Caki2 (cell line): ENCODE data around the gene CD300C. TPM values are rescaled to one million over a fixed set of nuclear protein-coding genes. Genes with fewer than 3 reads are reported as not detected.
"Not testable (repeated sequence)": the region's sequence is repeated elsewhere in the genome, so short reads cannot be mapped to it uniquely, and the experiment has no call there.

Source experiments
- DNase-seq: peaks from one replicate; pipeline ENCODE4 v3.0.0-alpha.2; 2015; ENCODE audit warnings: low read depth
- in situ Hi-C: cut with HindIII; loops from 2 replicates; pipeline ENCODE4 v1.10.0; 2016; ENCODE audit warnings: low sequenced_read_pairs, low pct_unique_long_range_greater_than_20kb, mixed read lengths
- total RNA-seq: library from RNA; depleted of rRNA; stranded (reverse); fragments of >200 nt; shearing (Covaris generic); gene quantifications from 2 replicates; pipeline ENCODE4 v1.2.3, GENCODE V29; 2014; ENCODE audit warnings: low replicate concordance

Gene CD300C
- total RNA-seq, 1 experiment from 2014 or later: not detected

DNA sequence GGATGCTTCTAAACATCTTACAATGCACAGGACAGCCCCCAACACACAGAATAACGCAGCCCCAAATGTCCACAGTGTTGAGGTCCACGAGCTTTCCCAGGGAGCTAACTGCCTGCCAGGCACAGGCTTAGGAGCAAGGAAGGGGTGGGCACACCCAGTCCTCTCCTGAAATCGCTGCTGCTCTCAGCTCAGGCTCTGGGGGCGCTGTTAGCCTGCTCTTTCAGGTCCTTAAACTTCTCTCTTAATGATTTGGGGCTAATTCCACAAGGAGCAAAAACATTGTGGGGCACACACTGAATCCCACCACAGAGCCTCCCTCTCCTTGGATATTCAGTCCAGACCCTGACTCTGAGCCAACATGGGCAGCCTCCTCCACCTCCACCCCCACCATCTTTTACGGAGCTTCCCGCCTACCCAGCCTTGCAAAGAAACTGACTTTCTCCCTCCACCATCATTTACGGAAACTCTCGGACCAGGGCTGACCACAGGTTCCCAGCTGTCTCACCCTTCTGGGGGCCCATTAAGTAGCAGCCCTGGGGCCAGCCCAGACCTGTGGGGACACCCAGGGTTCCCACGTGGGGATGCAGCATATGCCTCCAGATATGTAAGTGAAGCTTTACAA, 20.3 kb upstream of the CD300C start:
- DNase-seq: peak; percentile 35
- in situ Hi-C loops: no loop called here

DNA sequence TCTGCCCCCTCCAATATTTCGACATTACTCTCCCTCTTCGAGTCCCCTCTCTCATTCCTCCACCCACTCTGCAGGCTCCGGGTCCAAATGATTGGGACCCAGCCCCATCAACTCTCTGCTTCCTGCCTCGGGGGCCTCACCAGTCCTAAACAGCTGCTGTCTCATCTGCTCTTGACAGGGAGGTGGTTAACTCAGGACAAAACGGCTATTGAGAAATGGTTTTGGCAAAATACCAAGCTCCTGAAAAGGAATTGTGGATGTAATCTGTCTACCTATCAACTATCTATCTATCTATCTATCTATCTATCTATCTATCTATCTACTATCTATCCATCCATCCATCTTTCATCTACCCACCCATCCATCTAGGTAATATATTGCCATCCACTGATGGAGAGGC, 19.2 kb upstream of the CD300C start:
- in situ Hi-C loops: no loop called here
- no peak for DNase-seq

DNA sequence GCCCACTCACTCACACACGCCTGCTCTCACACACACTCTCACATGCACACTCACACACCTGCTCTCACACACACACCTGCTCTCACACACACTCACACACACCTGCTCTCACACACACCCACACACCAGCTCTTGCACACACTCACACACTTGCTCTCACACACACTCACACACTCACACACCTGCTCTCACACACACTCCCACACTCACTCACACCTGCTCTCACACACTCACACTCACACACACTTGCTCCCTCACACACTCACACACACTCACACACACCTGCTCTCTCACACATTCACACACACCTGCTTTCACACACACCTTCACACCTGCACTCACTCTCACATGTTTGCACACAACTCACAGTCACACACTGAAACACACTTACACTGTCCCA, 17.4 kb upstream of the CD300C start:
- in situ Hi-C loops: no loop called here

DNA sequence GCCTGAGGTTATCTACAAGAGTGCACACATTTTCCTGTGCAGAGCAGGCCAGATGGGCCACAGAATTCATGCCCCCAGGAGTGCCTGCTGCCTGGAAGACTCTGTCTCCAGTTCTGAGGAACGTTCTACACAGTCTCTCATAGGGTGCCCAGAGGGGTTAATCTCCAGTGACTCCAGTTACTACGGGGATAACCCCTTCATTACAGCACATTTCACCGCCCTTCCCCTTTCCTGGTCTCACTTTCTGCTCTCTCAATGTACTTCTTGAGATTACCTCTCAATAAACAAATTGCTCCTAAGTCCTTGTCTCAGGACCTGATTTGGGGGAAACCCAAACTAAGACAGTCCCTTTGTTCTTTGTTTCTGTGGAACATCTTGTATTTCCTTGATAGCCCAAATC, 15.7 kb upstream of the CD300C start:
- in situ Hi-C loops: no loop called here
- no peak for DNase-seq

More for the DNA sequence above, 17.4 kb upstream of the CD300C start:
- no peak for DNase-seq

DNA sequence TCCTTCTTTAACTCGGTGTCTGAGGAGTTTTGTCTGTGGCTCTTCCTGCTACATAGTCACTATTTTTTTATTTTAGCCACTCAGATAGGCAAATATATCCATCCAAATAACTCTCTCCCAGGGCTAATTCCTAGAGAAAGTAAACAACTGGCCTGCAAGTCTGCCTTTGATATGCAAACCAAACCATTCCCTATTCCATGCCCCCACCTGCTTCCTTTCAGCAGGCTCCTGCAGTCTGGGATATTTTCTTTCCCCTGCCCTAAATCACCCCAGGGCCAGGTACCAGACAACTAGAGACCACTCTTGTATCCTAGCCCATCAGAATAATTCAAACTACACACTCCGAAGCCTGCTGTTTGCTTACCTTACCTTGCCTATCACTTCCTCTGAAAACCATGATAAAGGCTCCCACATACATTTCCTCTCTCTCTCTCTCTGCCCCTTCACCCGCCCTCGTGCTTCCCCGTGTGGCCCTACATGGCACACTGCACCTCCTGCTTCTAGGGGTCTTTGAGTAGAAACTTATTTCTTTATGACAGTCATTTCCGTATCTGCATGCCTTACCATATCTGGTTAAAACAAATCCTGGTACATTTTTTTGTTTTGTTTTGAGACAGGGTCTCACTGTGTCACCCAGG, 13.1 kb upstream of the CD300C start:
- in situ Hi-C loops: no loop called here

DNA sequence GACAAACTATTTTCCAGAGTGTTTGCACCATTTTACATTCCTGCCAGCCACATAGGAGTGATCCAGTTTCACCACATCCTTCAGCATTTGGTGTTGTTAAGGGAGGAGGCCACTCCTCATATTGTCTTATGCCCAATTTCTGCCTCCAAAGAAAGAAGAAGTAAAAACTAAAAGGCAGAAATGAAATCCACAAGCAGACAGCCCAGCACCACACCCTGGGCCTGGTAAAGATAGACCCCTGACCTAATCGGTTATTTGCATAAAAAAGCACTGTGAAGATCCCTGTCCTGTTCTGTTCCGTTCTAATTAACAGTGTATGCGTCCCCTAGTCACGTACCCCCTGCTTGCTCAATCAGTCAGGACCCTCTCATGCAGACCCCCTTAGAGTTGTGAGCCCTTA, 12.5 kb upstream of the CD300C start:
- in situ Hi-C loops, DNase-seq: not testable (repeated sequence)

More for the DNA sequence above, 13.1 kb upstream of the CD300C start:
- no peak for DNase-seq

DNA sequence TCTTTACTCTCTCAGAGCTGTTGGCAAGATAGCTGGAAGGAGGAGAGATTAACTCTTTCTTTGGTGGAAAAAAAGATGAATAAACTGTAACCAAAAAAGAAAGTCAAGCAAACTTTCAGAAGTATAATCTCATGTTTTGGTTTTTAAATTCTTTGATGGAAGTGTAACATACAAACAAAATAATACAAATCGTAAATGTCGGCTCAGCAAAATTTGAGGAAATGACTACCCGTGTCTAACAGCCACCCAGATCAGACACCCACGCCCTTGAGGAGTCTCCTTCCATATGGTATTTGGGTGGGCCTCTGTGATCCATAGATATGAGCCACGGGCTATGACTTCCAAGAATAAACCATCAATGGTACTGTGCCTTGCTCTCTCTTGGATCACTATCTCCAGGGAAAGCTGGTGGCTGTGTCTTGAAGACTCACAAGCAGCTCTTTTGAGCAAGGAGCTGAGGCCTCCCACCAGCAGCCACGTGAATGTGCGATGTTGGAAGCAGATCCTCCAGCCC, 9.6 kb upstream of the CD300C start:
- no peak for DNase-seq
- in situ Hi-C loops: no loop called here

DNA sequence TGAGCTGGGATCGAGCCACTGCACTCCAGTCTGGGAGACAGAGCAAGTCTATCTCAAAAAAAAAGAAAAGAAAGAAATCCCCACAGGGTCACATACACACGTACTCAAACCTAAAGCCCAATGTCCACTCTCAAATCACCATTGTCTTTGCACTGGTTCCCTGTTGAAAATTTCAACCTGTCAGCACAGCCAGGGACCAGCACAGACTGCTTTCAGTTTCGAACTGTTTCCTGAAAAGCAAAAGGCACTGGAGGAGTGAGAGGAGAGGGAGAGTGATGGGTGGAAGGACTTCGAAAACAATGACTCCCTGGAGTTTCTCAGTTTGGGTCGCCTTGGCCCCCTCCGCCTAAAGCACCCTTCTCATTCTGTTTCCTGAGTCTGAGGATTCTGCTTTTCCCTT, 9.0 kb upstream of the CD300C start:
- no peak for DNase-seq

DNA sequence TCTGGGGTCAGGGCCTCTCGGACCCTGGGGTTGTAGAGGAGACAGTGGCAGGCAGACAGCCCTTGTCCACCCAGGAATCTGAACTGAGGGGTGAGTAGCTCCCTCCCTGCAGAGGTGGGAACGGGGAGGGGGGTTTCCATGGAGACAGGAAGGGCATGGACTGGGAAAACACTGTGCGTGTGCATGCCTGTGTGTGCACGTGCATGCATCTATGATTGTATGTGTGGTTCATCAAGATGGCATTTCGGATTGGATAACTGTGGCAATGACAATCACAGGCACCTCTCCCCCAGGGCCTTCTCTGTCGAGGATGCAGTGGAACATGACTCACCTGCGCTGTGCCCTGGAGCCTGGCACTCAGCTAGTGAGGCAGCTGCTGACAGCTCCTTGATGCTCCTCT, 6.1 kb upstream of the CD300C start:
- DNase-seq: no peak
- in situ Hi-C loops: no loop called here

More for the DNA sequence above, 9.0 kb upstream of the CD300C start:
- in situ Hi-C loops: no loop called here

DNA sequence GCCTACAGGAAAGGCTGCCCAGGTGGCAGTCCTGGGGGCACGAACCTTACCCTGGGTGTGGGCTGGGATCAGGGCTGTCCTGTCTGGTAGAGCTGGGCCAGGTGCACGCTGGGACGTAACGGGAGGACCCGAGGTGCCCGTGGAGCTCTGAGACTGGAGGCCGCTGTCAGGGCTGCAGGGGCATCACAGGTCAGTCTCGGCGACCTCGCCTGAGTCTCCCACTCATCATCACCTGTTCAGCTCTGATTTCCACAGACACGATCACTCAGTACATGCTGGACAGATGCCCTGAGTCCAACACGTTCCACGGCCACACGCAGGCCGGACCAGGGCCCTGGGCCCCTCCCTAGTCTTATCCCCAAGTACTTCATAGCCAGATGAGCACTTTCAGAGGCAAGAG, 4.7 kb upstream of the CD300C start:
- DNase-seq: no peak
- in situ Hi-C loops: no loop called here

DNA sequence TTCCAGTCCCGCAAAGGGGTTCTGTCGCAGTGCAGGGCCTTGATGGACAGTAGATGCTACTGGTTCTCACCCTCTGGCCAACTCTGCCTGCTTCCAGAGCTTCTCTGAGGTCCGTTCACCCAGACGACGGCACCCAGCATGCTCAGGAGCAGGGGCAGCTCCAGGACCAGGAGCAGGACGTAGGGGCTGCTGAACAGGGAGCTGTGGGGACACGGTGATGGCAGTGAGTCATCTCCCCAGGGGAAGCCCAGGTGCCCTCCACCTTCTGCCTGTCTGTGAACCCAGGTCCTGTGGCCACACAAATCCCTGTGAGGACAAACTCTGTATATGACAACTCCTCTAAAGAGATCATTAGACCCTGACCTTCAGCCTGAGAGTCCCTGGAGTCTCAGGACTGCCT, 3.4 kb upstream of the CD300C start:
- in situ Hi-C loops: no loop called here
- no peak for DNase-seq

DNA sequence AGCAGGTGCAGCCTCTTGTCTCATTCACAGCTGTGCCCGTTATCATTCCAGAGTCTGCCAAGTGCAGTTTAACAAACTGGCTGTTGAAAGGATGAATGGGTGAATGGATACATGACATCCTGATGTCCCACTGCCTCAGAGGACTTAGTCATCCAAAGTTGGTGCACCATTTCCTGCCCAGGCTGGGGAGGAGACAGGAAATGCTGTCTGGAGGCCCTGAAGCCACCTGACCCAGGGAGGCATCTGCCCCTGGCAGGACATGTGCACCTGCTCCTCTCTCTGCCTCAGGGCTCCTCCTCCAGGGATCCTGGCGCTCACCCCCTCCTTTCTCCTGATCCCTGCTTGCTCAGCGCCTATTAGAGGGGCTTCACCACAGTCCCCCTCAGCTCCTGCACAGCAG, 1.8 kb upstream of the CD300C start:
- no peak for DNase-seq
- in situ Hi-C loops: no loop called here

DNA sequence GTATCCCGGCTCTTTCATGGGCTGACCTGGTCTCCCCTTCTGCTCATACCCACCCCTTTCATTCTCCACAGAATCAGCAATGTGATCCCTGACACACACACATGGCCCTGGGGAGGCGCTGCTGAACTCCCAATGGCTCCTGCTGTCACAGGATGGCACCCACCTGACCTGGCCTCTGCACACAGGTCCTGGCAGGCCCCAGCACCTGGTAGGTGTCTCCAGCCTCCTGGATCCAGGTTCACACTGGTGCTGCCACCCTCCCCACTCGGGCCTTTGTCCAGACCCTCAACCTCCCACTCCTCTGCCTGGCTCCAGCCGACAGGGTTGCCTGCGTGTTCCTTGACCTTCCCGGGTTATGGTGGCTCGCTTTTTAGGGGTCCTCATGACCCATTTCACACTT, 1.3 kb upstream of the CD300C start:
- in situ Hi-C loops: no loop called here
- no peak for DNase-seq

DNA sequence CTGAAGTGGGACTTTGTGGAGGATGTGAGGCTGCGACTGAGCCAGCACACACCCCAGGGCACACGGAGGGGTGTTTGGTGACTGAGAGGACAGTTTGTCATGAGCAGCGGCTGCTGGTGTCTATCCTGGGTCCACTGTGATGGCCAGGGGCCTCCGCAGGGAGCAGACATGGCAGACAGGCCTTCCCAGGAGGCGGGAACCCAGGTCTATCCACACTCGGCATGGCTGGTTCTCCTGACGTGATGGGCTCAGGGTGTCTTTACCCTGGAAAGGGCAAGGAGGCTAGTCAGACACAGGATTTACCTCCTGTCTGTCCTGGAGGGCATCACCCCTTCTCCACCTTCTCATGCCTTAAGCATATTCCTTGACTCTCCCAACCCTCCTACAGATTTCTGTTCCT, 671 bp upstream of the CD300C start:
- no peak for DNase-seq
- in situ Hi-C loops: no loop called here

DNA sequence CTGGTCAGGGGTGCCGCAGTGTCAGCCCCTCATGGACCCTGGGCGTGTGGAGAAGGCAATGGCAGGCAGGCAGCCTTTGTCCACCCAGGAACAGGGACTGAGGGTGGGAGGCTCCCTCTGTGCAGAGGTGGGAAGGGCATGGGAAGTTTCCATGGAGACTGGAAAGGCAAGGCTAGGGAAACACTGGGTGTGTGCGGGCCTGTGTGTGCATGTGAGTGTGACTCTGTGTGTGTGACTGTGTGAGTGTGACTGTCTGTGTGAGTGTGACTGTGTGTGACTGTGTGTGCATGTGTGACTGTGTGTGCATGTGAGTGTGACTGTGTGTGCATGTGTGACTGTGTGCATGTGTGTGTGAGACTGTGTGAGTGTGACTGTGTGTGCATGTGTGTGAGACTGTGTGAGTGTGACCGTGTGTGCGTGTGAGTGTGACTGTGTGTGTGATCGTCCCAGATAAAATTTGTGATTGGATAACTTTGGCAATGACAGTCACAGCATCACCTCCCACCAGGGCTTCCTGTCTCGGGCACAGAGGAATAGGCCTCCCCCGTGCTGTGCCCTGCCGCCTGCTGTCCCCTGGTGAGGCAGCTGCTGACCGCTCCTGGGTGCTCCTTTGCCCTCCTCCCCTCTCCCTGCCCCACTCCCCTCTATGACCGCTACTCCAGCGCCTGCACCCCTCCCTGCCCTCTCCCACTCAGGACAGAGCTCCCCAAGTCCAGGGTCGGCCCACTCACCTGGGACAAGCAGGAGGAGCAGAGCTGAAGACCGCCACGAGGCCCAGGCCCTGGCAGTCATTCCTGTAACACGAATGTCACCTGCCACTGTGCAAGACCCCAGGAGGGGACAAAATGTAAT, 698 bp downstream of the CD300C start:
- no peak for DNase-seq
- in situ Hi-C loops: no loop called here

DNA sequence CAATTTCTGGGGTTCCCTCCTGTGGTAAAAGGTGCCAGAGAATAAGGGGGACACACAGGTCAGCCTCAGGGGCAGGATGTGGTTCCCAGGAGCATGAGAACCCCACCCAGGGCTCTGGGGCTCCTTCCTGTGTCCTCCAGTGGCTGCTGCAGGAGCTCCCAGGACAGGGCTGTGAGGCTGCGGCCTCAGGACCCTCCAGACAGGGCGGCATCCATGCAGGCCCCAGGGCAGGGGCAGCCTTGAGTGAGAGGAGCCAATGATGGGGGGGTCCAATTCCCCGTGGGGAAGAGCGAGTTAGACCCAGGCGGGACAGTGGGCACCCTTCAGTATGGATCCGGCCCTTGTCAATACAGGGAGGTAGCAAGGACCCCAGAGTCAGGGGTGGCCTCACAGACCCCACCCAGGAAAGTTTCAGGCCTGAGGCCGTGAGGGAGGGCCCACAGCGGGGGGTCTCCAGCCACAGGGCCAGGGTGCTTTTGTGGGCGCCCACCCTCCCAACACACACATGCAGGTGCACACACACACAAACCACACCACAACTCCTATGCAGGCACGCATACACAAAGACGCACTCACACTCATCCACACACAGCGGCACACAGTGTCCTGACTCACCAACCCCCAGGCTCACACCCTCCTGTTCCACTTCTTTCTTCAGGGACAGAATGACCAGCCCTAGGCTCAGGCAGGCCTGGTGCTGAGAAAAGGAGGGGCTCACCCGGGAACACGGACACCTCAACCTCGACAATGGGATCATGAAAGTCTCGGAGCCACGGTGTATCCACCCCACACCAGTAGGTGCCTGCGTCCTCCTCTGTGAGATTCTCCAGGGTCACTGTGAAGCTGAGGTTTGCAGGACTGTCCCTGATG, 1.8 kb downstream of the CD300C start:
- in situ Hi-C loops: no loop called here
- DNase-seq: no peak

DNA sequence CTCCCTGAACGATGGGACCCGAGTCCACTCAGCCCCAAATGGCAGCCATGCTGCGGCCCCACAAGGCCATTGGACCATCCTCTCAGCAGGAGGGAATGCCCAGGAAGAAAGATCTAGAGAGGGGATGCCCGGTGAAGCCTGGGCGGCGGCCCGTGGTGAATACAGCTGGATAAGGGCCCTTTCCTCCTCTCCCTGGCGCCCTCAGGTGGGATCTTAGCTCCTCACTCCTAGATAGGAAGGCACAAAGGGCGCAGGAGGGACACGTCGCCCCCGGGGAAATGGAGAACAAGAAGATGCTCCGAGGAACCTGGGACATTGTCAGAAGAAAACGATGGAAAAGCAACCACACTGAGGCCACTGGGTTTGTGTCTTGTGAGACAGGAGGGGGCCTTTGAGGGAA, 2.5 kb downstream of the CD300C start:
- in situ Hi-C loops: no loop called here
- no peak for DNase-seq

DNA sequence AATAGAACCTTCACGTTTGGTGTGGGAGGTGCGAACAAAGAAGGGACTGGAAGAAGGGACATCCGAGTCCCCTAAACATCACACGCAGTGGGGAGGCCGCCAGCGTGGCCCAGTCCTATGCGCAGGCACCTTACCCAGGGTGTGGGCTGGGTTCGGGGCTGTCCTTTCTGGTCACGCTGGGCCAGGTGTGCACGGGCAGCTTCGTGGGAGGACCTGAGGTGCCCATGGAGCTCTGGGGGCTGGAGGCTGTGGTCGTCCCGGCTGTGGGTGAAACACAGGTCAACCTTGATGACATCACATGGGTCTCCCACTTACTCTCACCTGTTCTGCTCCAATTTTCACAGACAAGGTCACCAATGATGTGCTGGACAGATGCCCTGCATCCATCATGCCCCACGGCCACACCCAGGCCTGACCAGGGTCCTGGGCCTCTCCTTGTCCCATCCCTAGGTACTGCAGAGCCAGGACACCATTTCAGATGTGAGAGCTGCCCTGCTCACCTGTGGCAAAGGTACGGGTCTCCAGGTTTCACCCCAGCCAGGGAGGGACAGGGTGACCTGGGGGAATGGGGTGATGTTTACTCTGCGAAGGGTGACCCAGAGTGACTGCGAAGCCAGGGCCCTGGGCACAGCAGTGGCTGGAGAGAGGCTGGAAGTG, 3.1 kb downstream of the CD300C start:
- in situ Hi-C loops: no loop called here
- DNase-seq: no peak
